GM23338 (cell line): ENCODE measurements around the gene PCMT1. TPM values are rescaled to one million over a fixed set of nuclear protein-coding genes. Genes with fewer than 3 reads are reported as not detected.

Experiments
- ATAC-seq: fragments of 200-7000 bp; cut with Tn5 transposase; 3 replicates; pipeline ENCODE4 v1.9.1; 2020
- DNase-seq: peaks from one replicate; pipeline ENCODE4 v3.0.0-alpha.2; 2015; ENCODE audit warnings: low spot score
- H2AFZ ChIP-seq: fragments of 200-600 bp; sonication (generic); 2 replicates; pipeline ENCODE4 v1.8.0; 2016; ENCODE audit warnings: antibody characterized with exemption, mild to moderate bottlenecking, moderate library complexity
- H3F3A ChIP-seq: fragments of 200-600 bp; sonication (generic); replicated peaks from 2 replicates; pipeline ENCODE4 v1.8.0; 2017; ENCODE audit warnings: antibody characterized with exemption, mixed run types, low read depth
- H3K27ac ChIP-seq: fragments of 200-600 bp; sonication (generic); 2 replicates; pipeline ENCODE4 v1.6.1; 2016; ENCODE audit warnings: low read depth
- H3K27me3 ChIP-seq: fragments of 200-600 bp; sonication (generic); 2 replicates; pipeline ENCODE4 v1.8.0; 2016; ENCODE audit warnings: mild to moderate bottlenecking, mixed run types, moderate library complexity; ENCODE audit not compliant: insufficient read depth
- H3K36me3 ChIP-seq: fragments of 200-600 bp; sonication (generic); 2 replicates; pipeline ENCODE4 v1.8.0; 2016; ENCODE audit warnings: mild to moderate bottlenecking; ENCODE audit not compliant: insufficient read depth
- H3K4me1 ChIP-seq: fragments of 200-600 bp; sonication (generic); 2 replicates; pipeline ENCODE4 v1.8.0; 2016; ENCODE audit warnings: mild to moderate bottlenecking, moderate library complexity; ENCODE audit not compliant: insufficient read depth
- H3K4me2 ChIP-seq: fragments of 200-600 bp; sonication (generic); 2 replicates; pipeline ENCODE4 v1.7.1; 2017; ENCODE audit warnings: mixed run types
- H3K4me3 ChIP-seq: fragments of 200-600 bp; sonication (generic); 2 replicates; pipeline ENCODE4 v1.6.1; 2016; ENCODE audit warnings: mixed run types
- H3K79me2 ChIP-seq: fragments of 200-600 bp; sonication (generic); replicated peaks from 2 replicates; pipeline ENCODE4 v1.8.0; 2017; ENCODE audit warnings: mild to moderate bottlenecking; ENCODE audit not compliant: insufficient read depth
- H3K9me2 ChIP-seq: fragments of 200-600 bp; sonication (generic); 2 replicates; pipeline ENCODE4 v1.8.0; 2017; ENCODE audit not compliant: insufficient read depth
- H4K20me1 ChIP-seq: fragments of 200-600 bp; sonication (generic); replicated peaks from 2 replicates; pipeline ENCODE4 v1.8.0; 2017; ENCODE audit warnings: mild to moderate bottlenecking; ENCODE audit not compliant: insufficient read depth
- H3K27ac Mint-ChIP-seq: 2 replicates; pipeline ENCODE4 v1.8.0; 2020; ENCODE audit warnings: inconsistent platforms, mild to moderate bottlenecking, moderate library complexity, mixed read lengths
- H3K27me3 Mint-ChIP-seq: 3 replicates; pipeline ENCODE4 v1.8.0; 2022; ENCODE audit warnings: low read depth, mild to moderate bottlenecking, moderate library complexity, mixed read lengths, inconsistent platforms; ENCODE audit not compliant: insufficient read depth, poor library complexity
- H3K36me3 Mint-ChIP-seq: 3 replicates; pipeline ENCODE4 v1.8.0; 2021; ENCODE audit warnings: low read depth, mild to moderate bottlenecking, inconsistent platforms, moderate library complexity, mixed read lengths
- H3K4me1 Mint-ChIP-seq: 3 replicates; pipeline ENCODE4 v1.8.0; 2020; ENCODE audit warnings: mild to moderate bottlenecking, inconsistent platforms, mixed read lengths
- H3K4me3 Mint-ChIP-seq: 3 replicates; pipeline ENCODE4 v1.8.0; 2021; ENCODE audit warnings: moderate library complexity, mild to moderate bottlenecking, inconsistent platforms, mixed read lengths
- H3K9me3 Mint-ChIP-seq: 3 replicates; pipeline ENCODE4 v1.8.0; 2020; ENCODE audit warnings: moderate library complexity, mild to moderate bottlenecking, inconsistent platforms, mixed read lengths
- CREB1 ChIP-seq: fragments of 250-450 bp; sonication (Bioruptor Pico); IDR thresholded peaks from 2 replicates; pipeline ENCODE4 v1.5.0; 2020; ENCODE audit warnings: low read depth, mild to moderate bottlenecking, moderate library complexity
- JUNB ChIP-seq: IDR thresholded peaks from one replicate; pipeline ENCODE4 v1.6.1; 2016; ENCODE audit warnings: antibody characterized with exemption; ENCODE audit not compliant: unreplicated experiment
- NANOG ChIP-seq: IDR thresholded peaks from 2 replicates; pipeline ENCODE4 v1.6.1; 2016; ENCODE audit warnings: antibody characterized with exemption, borderline replicate concordance
- REST ChIP-seq: IDR thresholded peaks from one replicate; pipeline ENCODE4 v1.6.1; 2018; ENCODE audit warnings: antibody characterized with exemption; ENCODE audit not compliant: unreplicated experiment
- ZNF114 ChIP-seq: fragments of 250-450 bp; sonication (Bioruptor Pico); IDR thresholded peaks from 2 replicates; pipeline ENCODE4 v1.5.0; 2020; ENCODE audit warnings: mild to moderate bottlenecking, moderate library complexity
- ZNF331 ChIP-seq: fragments of 250-450 bp; sonication (Bioruptor Pico); IDR thresholded peaks from 2 replicates; pipeline ENCODE4 v1.5.0; 2020; ENCODE audit warnings: low read depth, mild to moderate bottlenecking, moderate library complexity
- polyA plus RNA-seq: library from polyadenylated mRNA; unstranded; fragments of >200 nt; fragmentation: Nextera tagmentation; extraction: Ambion mirVana; gene quantifications from 2 replicates; pipeline ENCODE4 v1.2.1, GENCODE V29; 2016
- total RNA-seq: library from RNA; depleted of rRNA; stranded (reverse); fragments of >200 nt; shearing (Covaris generic); gene quantifications from 2 replicates; pipeline ENCODE4 v1.2.3, GENCODE V29; 2014
- TF ChIP-seq, protein P1 (sequence below): IDR thresholded peaks from 2 replicates; pipeline ENCODE4 v1.6.1; 2016; ENCODE audit warnings: antibody characterized with exemption
- TF ChIP-seq, protein P2 (sequence below), 2 experiments: fragments of 200-600 bp in 1 of 2; sonication (generic) in 1 of 2; conservative IDR thresholded peaks; 2 replicates each; pipeline versions ENCODE4 v1.5.1 to v1.6.1; 2016 to 2017; ENCODE audit warnings: antibody characterized with exemption in 2 of 2, low read depth in 2 of 2, mild to moderate bottlenecking in 2 of 2, moderate library complexity in 1 of 2

PCMT1 gene
- total and polyA plus RNA-seq, 2 experiments from 2014 or later, result 87.6 to 168 TPM

DNA sequence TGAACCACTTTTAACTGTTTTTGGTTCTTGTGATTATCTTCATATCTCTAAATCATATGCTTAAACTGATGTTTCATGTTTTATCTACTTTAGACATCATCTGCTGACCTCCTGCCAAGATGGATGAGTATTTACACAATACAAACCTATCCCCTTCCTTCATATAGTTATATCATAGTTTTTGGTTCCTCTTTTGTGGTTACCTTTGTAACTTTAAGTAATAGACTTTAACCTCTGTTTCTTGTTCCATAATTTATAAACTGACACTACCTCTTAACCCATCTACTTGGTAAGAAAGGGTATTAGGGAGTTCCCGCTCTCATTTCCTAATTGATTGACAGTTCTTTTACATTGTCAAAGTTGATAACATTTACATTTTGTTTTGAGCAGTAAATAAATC is 11.9 kb downstream of the PCMT1 start (continued):
- TF ChIP-seq, protein P1, sequence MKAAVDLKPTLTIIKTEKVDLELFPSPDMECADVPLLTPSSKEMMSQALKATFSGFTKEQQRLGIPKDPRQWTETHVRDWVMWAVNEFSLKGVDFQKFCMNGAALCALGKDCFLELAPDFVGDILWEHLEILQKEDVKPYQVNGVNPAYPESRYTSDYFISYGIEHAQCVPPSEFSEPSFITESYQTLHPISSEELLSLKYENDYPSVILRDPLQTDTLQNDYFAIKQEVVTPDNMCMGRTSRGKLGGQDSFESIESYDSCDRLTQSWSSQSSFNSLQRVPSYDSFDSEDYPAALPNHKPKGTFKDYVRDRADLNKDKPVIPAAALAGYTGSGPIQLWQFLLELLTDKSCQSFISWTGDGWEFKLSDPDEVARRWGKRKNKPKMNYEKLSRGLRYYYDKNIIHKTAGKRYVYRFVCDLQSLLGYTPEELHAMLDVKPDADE, result no peak
- TF ChIP-seq JUNB, result no peak

GRCh38 chr6:149763866-149764265 is 14.3 kb downstream of the PCMT1 start:
- DNase-seq, result no peak
- no peaks in the 10 kb centered on the region for H3K4me1 ChIP-seq
- peaks cover 87% of the 10 kb centered on the region for H3K79me2 ChIP-seq

DNA sequence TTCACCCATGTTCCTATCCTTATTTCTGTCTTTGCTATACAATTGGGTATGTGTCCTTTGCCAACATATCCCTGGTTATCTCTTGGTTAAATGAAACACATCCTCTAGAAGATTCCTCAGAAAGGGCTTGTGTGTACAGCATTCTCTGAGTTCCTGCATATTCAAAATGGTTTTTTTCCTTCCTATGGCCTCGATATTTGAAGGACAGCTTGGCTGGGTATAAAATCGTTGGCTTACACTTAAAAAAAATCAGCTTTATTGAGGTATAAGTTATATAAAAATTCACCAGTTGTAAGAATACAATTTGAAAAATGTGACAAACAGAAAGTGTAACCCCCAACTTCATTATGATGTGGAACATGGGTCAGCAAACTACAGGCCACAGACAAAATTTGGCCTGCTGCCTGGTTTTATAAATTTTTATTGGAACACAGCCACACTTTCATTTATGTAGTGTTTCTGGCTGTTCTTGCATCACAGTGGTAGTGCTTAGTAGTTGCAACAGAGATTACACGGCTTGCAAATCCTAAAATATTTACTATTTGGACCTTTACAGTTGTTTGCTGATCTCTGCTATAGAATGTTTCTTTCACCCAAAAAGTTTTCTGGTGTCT is 16.7 kb downstream of the PCMT1 start:
- H3F3A ChIP-seq, result no peaks in the 10 kb centered on the region
- H3K36me3 Mint-ChIP-seq, result peaks cover 42% of the 10 kb centered on the region
- no peaks in the 10 kb centered on the region for H3K27me3 ChIP-seq
- H3K36me3 ChIP-seq, result peaks cover 7% of the 10 kb centered on the region
- H3K4me3 Mint-ChIP-seq, result no peak overlapping the region
- ATAC-seq, result no peak
- H3K27ac ChIP-seq, result no peak overlapping the region
- H4K20me1 ChIP-seq, result 0 out of 2 replicates have a peak, but pooled peaks cover 5% of the 10 kb centered on the region
- H3K4me3 ChIP-seq, result no peak overlapping the region
- DNase-seq, result no peak
- H3K4me1 ChIP-seq, result no peaks in the 10 kb centered on the region
- H3K9me2 ChIP-seq, result no peaks in the 10 kb centered on the region
- H3K27me3 Mint-ChIP-seq, result peaks cover 1% of the 10 kb centered on the region
- no peak overlapping the region for H3K27ac Mint-ChIP-seq
- no peaks in the 10 kb centered on the region for H3K4me1 Mint-ChIP-seq
- peaks cover 8% of the 10 kb centered on the region; the same call in 2 of the 3 replicates for H3K9me3 Mint-ChIP-seq
- no peak overlapping the region for H3K4me2 ChIP-seq
- H3K79me2 ChIP-seq, result peaks cover 85% of the 10 kb centered on the region
- no peak overlapping the region for H2AFZ ChIP-seq
- no peak for TF ChIP-seq REST
- TF ChIP-seq, protein P2, sequence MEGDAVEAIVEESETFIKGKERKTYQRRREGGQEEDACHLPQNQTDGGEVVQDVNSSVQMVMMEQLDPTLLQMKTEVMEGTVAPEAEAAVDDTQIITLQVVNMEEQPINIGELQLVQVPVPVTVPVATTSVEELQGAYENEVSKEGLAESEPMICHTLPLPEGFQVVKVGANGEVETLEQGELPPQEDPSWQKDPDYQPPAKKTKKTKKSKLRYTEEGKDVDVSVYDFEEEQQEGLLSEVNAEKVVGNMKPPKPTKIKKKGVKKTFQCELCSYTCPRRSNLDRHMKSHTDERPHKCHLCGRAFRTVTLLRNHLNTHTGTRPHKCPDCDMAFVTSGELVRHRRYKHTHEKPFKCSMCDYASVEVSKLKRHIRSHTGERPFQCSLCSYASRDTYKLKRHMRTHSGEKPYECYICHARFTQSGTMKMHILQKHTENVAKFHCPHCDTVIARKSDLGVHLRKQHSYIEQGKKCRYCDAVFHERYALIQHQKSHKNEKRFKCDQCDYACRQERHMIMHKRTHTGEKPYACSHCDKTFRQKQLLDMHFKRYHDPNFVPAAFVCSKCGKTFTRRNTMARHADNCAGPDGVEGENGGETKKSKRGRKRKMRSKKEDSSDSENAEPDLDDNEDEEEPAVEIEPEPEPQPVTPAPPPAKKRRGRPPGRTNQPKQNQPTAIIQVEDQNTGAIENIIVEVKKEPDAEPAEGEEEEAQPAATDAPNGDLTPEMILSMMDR (conservative IDR thresholded peaks at IDR 0.05; ENCODE audit: low read depth in 2 of 2), result no peak
- TF ChIP-seq JUNB, result no peak
- no peak for TF ChIP-seq ZNF331

More at GRCh38 chr6:149763866-149764265, 14.3 kb downstream of the PCMT1 start:
- H3K4me2 ChIP-seq, result no peak overlapping the region
- Mint-ChIP-seq H3K27ac (no peak overlapping the region), H3K27me3 (peaks cover 1% of the 10 kb centered on the region), H3K4me1 (no peaks in the 10 kb centered on the region), H3K4me3 (no peak overlapping the region), H3K9me3 (peaks cover 8% of the 10 kb centered on the region; the same call in 2 of the 3 replicates), H3K36me3 (peaks cover 30% of the 10 kb centered on the region)
- H3K27ac ChIP-seq, result no peak overlapping the region; the same call in 1 of the 2 replicates
- no peak overlapping the region for H2AFZ ChIP-seq
- peaks cover 5% of the 10 kb centered on the region; the same call in 1 of the 2 replicates for H3F3A ChIP-seq
- ATAC-seq, result no peak
- no peak overlapping the region for H3K4me3 ChIP-seq
- H3K27me3 ChIP-seq, result no peaks in the 10 kb centered on the region
- H3K9me2 ChIP-seq, result no peaks in the 10 kb centered on the region
- peaks cover 4% of the 10 kb centered on the region for H3K36me3 ChIP-seq
- peaks cover 13% of the 10 kb centered on the region for H4K20me1 ChIP-seq
- TF ChIP-seq NANOG (no peak), CREB1 (no peak), ZNF114 (CRISPR knock-in tag) (no peak)
- TF ChIP-seq, protein P2 (conservative IDR thresholded peaks at IDR 0.05; ENCODE audit: low read depth in 2 of 2), result no peak
